Psoas muscle (tissue), 8 donors: ENCODE data around the gene LIMS1. TPM values are rescaled to one million over a fixed set of nuclear protein-coding genes. Genes with fewer than 3 reads are reported as not detected.

Experiments
- ATAC-seq, 4 donors: fragments of 200-7000 bp; cut with Tn5 transposase; one replicate each; pipeline ENCODE4 v1.9.1; 2020; ENCODE audit warnings: moderate library complexity in 3 of 4, mild to moderate bottlenecking in 2 of 4
- DNase-seq, 2 donors: peaks; one replicate each; pipeline ENCODE4 v3.0.0-alpha.2; 2020
- H3K27ac ChIP-seq: fragments of 200-600 bp; one replicate; pipeline ENCODE4 v1.8.0; 2022
- H3K27me3 ChIP-seq, 3 donors: fragments of 200-600 bp in 1 of 3; one replicate each; pipeline versions ENCODE4 v1.6.1 to v1.8.0; 2013 to 2022; ENCODE audit warnings: low read length in 2 of 3, mild to moderate bottlenecking in 2 of 3, moderate library complexity in 1 of 3; ENCODE audit not compliant: insufficient read depth in 3 of 3
- H3K36me3 ChIP-seq, 2 donors: fragments of 200-600 bp in 1 of 2; one replicate each; pipeline versions ENCODE4 v1.6.1 to v1.8.0; 2013 to 2022; ENCODE audit warnings: low read depth in 1 of 2, mild to moderate bottlenecking in 1 of 2, moderate library complexity in 1 of 2; ENCODE audit not compliant: insufficient read depth in 1 of 2
- H3K4me1 ChIP-seq: fragments of 200-600 bp; one replicate; pipeline ENCODE4 v1.8.0; 2022
- H3K4me3 ChIP-seq: fragments of 200-600 bp; one replicate; pipeline ENCODE4 v1.8.0; 2022; ENCODE audit warnings: mild to moderate bottlenecking
- H3K9me3 ChIP-seq: fragments of 200-600 bp; one replicate; pipeline ENCODE4 v1.8.0; 2022
- CTCF ChIP-seq: fragments of 200-600 bp; IDR thresholded peaks from one replicate; pipeline ENCODE4 v1.8.0; 2022; ENCODE audit warnings: antibody characterized with exemption
- WGBS, 3 donors: extraction: QIAGEN DNeasy Blood & Tissue Kit; methylation state at CpG; one replicate each; pipeline versions ENCODE4 v1.1.6 to v1.1.7; 2013; 5-methylcytosine and 5-hydroxymethylcytosine counted together
- intact Hi-C, 2 donors: fragments of 100-400 bp; cut with DNase I; formaldehyde crosslinking; loops; one replicate each; pipeline versions ENCODE4 v1.11.0 to v1.14.2; 2022
- polyA plus RNA-seq, 3 donors: library from polyadenylated mRNA; stranded (reverse); fragments of 200-250 nt; gene quantifications; one replicate each; pipeline ENCODE4 v1.2.3, GENCODE V29; 2013
- total RNA-seq, 4 donors: library from RNA; stranded (reverse); fragmentation: NEBNext Ultra II Directional in 2 of 4; extraction: Animal tissue kit (Norgen Biotek cat#: 25700) in 2 of 4; gene quantifications; one replicate each; pipeline versions ENCODE4 v1.2.1 to v1.2.4, GENCODE V29; 2021 to 2023
- donor health status: healthy with polysubstance abuse.
- donor health status: DM: no; HTN: no; CAD: no; lungs with moderate emphysema.
- donor health status: Bipolar disorder and iron deficiency.
- donor health status: healthy.
- donor health status: DM: yes; HTN: yes; CAD: no.
- donor health status: DM: no; HTN: no; CAD: no.
- donor health status: DM: no; HTN: no; CAD: no.
- donor health status: DM: yes; HTN: yes; CAD: no.

LIMS1 gene
- total and polyA plus RNA-seq, 7 donors = 50.5 to 287 (median 180) TPM

GRCh38 chr2:108627911-108628567, 93.8 kb downstream of the LIMS1 start:
- Histone ChIP-seq H3K4me1 (peaks cover 30% of the 10 kb centered on the region), H3K9me3 (no peaks in the 10 kb centered on the region), H3K27ac (no peak overlapping the region), H3K36me3 (no peaks in the 10 kb centered on the region), H3K4me3 (no peak overlapping the region), H3K27me3 (no peaks in the 10 kb centered on the region)
- DNase-seq (no peak), ATAC-seq (no peak)
- 93 to 95% (median 94%) methylated on average over 4 of the region's 4 CpGs for WGBS, 3 donors
- intact Hi-C loops = no loop called here
- TF ChIP-seq CTCF = no peak

GRCh38 chr2:108628936-108629335, 94.7 kb downstream of the LIMS1 start:
- intact Hi-C loops = no loop called here
- peaks cover 39% of the 10 kb centered on the region for H3K4me1 ChIP-seq
- TF ChIP-seq CTCF = no peak
- H3K9me3 ChIP-seq = no peaks in the 10 kb centered on the region
- H3K4me3 ChIP-seq = no peak overlapping the region
- DNase-seq (no peak), ATAC-seq (no peak)
- WGBS, 3 donors = 90 to 95% (median 93%) methylated on average over 6 of the region's 6 CpGs
- no peaks in the 10 kb centered on the region for H3K27me3 ChIP-seq
- no peaks in the 10 kb centered on the region for H3K36me3 ChIP-seq
- H3K27ac ChIP-seq = no peak overlapping the region

GRCh38 chr2:108629417-108629816, 95.1 kb downstream of the LIMS1 start:
- no peak for ATAC-seq
- 58 to 70% (median 68%) methylated on average over 1 of the region's 1 CpG for WGBS, 3 donors
- no peak overlapping the region for H3K27ac ChIP-seq
- H3K4me3 ChIP-seq = no peak overlapping the region
- no peaks in the 10 kb centered on the region for H3K27me3 ChIP-seq
- H3K4me1 ChIP-seq = peaks cover 44% of the 10 kb centered on the region
- no peaks in the 10 kb centered on the region for H3K36me3 ChIP-seq
- TF ChIP-seq CTCF = no peak
- no peak for DNase-seq
- H3K9me3 ChIP-seq = no peaks in the 10 kb centered on the region
- intact Hi-C loops = no loop called here

GRCh38 chr2:108630567-108631405, 96.5 kb downstream of the LIMS1 start:
- WGBS, 3 donors = 92 to 94% (median 94%) methylated on average over 5 of the region's 5 CpGs
- H3K4me1 ChIP-seq = peaks cover 46% of the 10 kb centered on the region
- no peak overlapping the region for H3K27ac ChIP-seq
- no peaks in the 10 kb centered on the region for H3K9me3 ChIP-seq
- ATAC-seq (peak in 3 of 4 donors; percentile 37 to 62 (median 53)), DNase-seq (no peak)
- no peaks in the 10 kb centered on the region for H3K36me3 ChIP-seq
- intact Hi-C loops = loop anchor here in 1 of 2 donors (5.0 kb wide), 1 partner anchor 38 kb away; no protein-coding TSS in a partner anchor
- no peak overlapping the region for H3K4me3 ChIP-seq
- no peak for TF ChIP-seq CTCF
- no peaks in the 10 kb centered on the region for H3K27me3 ChIP-seq
